ENCODE results near the gene HMGCS1. TPM values are rescaled to one million over a fixed set of nuclear protein-coding genes. Genes with fewer than 3 reads are reported as not detected.

The HMGCS1 gene
- total and polyA plus RNA-seq, 2 of the 13 experiments (the other 11 are each of a cell fraction or from before 2014, with no cell fraction given): 56.8 to 318 TPM

DNA sequence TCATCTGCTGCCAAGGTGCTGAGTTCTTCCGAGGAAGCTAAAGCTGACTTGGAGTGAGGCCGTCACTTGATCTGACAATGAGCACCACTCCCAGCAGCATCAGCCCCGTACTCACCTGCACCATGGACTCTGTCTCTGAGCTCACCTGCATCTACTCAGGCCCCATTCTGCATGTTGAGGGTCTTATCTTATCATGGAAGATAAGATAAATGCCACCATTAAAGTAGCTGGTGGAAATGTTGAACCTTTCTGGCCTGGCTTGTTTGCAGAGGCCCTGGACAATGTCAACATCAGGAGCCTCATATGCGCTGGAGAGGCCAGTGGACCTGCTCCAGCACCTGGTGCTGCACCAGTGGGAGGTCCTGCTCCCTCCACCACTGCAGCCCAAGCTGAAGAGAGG is 35.0 kb upstream of the HMGCS1 start (continued):
- no peak for TF ChIP-seq ZBED4 (CRISPR knock-in tag; IDR thresholded peaks at IDR 0.05; ENCODE audit: borderline replicate concordance)
- TF ChIP-seq ARNT (IDR thresholded peaks at IDR 0.05): no peak
- TF ChIP-seq MEF2D (CRISPR knock-in tag; IDR thresholded peaks at IDR 0.05): no peak
- TF ChIP-seq FOXK1 (CRISPR knock-in tag; IDR thresholded peaks at IDR 0.05; ENCODE audit: borderline replicate concordance, low read depth): no peak
- TF ChIP-seq GZF1 (CRISPR knock-in tag; IDR thresholded peaks at IDR 0.05): no peak
- peak; percentile 33; the same call in 1 of the 2 replicates for TF ChIP-seq ZFX (CRISPR knock-in tag; IDR thresholded peaks at IDR 0.05; ENCODE audit: low read depth)
- TF ChIP-seq KDM2A (CRISPR knock-in tag; IDR thresholded peaks at IDR 0.05; ENCODE audit: borderline replicate concordance, low read depth): no peak
- no peak for TF ChIP-seq ZNF333 (CRISPR knock-in tag; IDR thresholded peaks at IDR 0.05; ENCODE audit: borderline replicate concordance)
- TF ChIP-seq NFRKB (IDR thresholded peaks at IDR 0.05): no peak
- TF ChIP-seq RELA (CRISPR knock-in tag; IDR thresholded peaks at IDR 0.05): no peak
- TF ChIP-seq ZNF160 (CRISPR knock-in tag; IDR thresholded peaks at IDR 0.05): no peak
- TF ChIP-seq, protein P1, sequence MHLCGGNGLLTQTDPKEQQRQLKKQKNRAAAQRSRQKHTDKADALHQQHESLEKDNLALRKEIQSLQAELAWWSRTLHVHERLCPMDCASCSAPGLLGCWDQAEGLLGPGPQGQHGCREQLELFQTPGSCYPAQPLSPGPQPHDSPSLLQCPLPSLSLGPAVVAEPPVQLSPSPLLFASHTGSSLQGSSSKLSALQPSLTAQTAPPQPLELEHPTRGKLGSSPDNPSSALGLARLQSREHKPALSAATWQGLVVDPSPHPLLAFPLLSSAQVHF (CRISPR knock-in tag; IDR thresholded peaks at IDR 0.05): no peak
- TF ChIP-seq ZC3H4 (CRISPR knock-in tag; IDR thresholded peaks at IDR 0.05; ENCODE audit: borderline replicate concordance): no peak
- TF ChIP-seq, protein P2, sequence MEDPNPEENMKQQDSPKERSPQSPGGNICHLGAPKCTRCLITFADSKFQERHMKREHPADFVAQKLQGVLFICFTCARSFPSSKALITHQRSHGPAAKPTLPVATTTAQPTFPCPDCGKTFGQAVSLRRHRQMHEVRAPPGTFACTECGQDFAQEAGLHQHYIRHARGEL (CRISPR knock-in tag; IDR thresholded peaks at IDR 0.05): no peak
- no peak for TF ChIP-seq ZNF562 (CRISPR knock-in tag; IDR thresholded peaks at IDR 0.05; ENCODE audit: borderline replicate concordance)
- no peak for TF ChIP-seq NFE2L1 (CRISPR knock-in tag; IDR thresholded peaks at IDR 0.05; ENCODE audit: borderline replicate concordance)
- no peak for TF ChIP-seq ZNF225 (CRISPR knock-in tag; IDR thresholded peaks at IDR 0.05)
- no peak for TF ChIP-seq AGO2 (optimal IDR thresholded peaks at IDR 0.05; ENCODE audit: low read depth, low read length)
- no peak for TF ChIP-seq FOXO4 (CRISPR knock-in tag; conservative IDR thresholded peaks at IDR 0.05)
- TF ChIP-seq AKAP8 (CRISPR knock-in tag; IDR thresholded peaks at IDR 0.05): no peak
- TF ChIP-seq GATAD1 (CRISPR knock-in tag; IDR thresholded peaks at IDR 0.05): no peak
- no peak for TF ChIP-seq KLF11 (CRISPR knock-in tag; IDR thresholded peaks at IDR 0.05)
- no peak for TF ChIP-seq ZNF619 (CRISPR knock-in tag; IDR thresholded peaks at IDR 0.05)
- TF ChIP-seq ZBTB14 (CRISPR knock-in tag; IDR thresholded peaks at IDR 0.05): no peak
- TF ChIP-seq NR2F2 (IDR thresholded peaks at IDR 0.05; ENCODE audit: borderline replicate concordance, low read depth): peak; percentile 65; the same call in 1 of the 2 replicates
